ENCODE results near the gene DAND5. TPM values are rescaled to one million over a fixed set of nuclear protein-coding genes. Genes with fewer than 3 reads are reported as not detected.

Gene DAND5
- total and polyA plus RNA-seq, 10 of the 15 experiments (the other 5 are each of a cell fraction or from before 2014, with no cell fraction given) = 0.06 to 0.15 (median 0.12) TPM; not detected in 5

GRCh38 chr19:12984683-12985048, 15.3 kb downstream of the DAND5 start:
- BruUV-seq (replicated peaks) = no TSS peak
- no peak overlapping the region for H2AFZ ChIP-seq (ENCODE audit: control insufficient read depth, low read depth, low read length)
- intact Hi-C loops (cut with micrococcal nuclease; ENCODE audit: unreplicated experiment) = no loop called here
- ATAC-seq = no peak
- H3K4me1 ChIP-seq (ENCODE audit: control insufficient read depth, insufficient read depth, low read length) = no peaks in the 10 kb centered on the region; the same call in 1 of the 2 replicates
- SMC1A ChIA-PET (ENCODE audit: uncharacterized antibody, unreplicated experiment) = interaction anchor here (0.9 to 2.7 kb wide), 2 partner anchors 74 to 76 kb away, joined by 3 to 12 read pairs; no protein-coding TSS in a partner anchor
- TF ChIP-seq BRCA1 (IDR thresholded peaks at IDR 0.05; ENCODE audit: low read depth, low read length) (no peak), POU2F2 (IDR thresholded peaks at IDR 0.05; ENCODE audit: borderline replicate concordance, low read depth, low read length) (peak; percentile 86; the same call in 1 of the 3 replicates), PAX8 (IDR thresholded peaks at IDR 0.05) (no peak)
- H4K20me1 ChIP-seq (ENCODE audit: control insufficient read depth, insufficient read depth) = no peaks in the 10 kb centered on the region
- no peak for DNase-seq (ENCODE audit: low read depth, low spot score)
- no peak overlapping the region for H3K9ac ChIP-seq (ENCODE audit: control insufficient read depth, insufficient read depth, low read length)
- H3K27me3 ChIP-seq (replicated peaks in 1 of 2; ENCODE audit: control insufficient read depth in 2 of 2, insufficient read depth in 2 of 2, low read length in 1 of 2) = peaks cover 0 to 3% of the 10 kb centered on the region in 2 experiments; a peak in 1 of 4 replicates
- no peaks in the 10 kb centered on the region for H3K36me3 ChIP-seq (ENCODE audit: control insufficient read depth in 2 of 2, insufficient read depth in 2 of 2, low read length in 1 of 2)
- POLR2A ChIA-PET = no interaction called here
- CTCF ChIA-PET = interaction anchor here (1.1 to 13.5 kb wide), 8 partner anchors 19 to 109 kb away, joined by 3 to 247 read pairs (median 10); no protein-coding TSS in a partner anchor
- 1% methylated on average over 9 of the region's 10 CpGs for WGBS (ENCODE audit: insufficient coverage, insufficient replicate concordance, low lambda C conversion rate, missing lambda C conversion rate)
- no peaks in the 10 kb centered on the region for H3K79me2 ChIP-seq (ENCODE audit: control insufficient read depth, insufficient read depth, low read length)
- no peak for FAIRE-seq
- no peak overlapping the region for H3K4me2 ChIP-seq (ENCODE audit: control insufficient read depth, insufficient read depth)
- H3K9me3 ChIP-seq (replicated peaks; ENCODE audit: control insufficient read depth, insufficient read depth, low read length) = no peaks in the 10 kb centered on the region
- H3K4me3 ChIP-seq = no peak overlapping the region
- in situ Hi-C loops (cut with MboI) = no loop called here
- RAD21 ChIA-PET (ENCODE audit: unreplicated experiment) = interaction anchor here (0.8 to 2.6 kb wide), 4 partner anchors 46 to 110 kb away, joined by 3 to 19 read pairs (median 4); no protein-coding TSS in a partner anchor
- H3K27ac ChIP-seq (ENCODE audit: control insufficient read depth, insufficient read depth) = no peak overlapping the region

- ChIA-PET POLR2A (interaction anchor here (0.5 kb wide), 1 partner anchor 917 kb away, joined by 5 read pairs; no protein-coding TSS in a partner anchor), CTCF (interaction anchor here (0.6 to 13.5 kb wide), 11 partner anchors 10 to 108 kb away, joined by 3 to 247 read pairs (median 6); no protein-coding TSS in a partner anchor), RAD21 (ENCODE audit: unreplicated experiment) (interaction anchor here (0.8 to 2.6 kb wide), 4 partner anchors 45 to 109 kb away, joined by 3 to 19 read pairs (median 4); no protein-coding TSS in a partner anchor), SMC1A (ENCODE audit: uncharacterized antibody, unreplicated experiment) (interaction anchor here (0.9 to 2.7 kb wide), 2 partner anchors 73 to 76 kb away, joined by 3 to 12 read pairs; no protein-coding TSS in a partner anchor)
- DNase-seq (ENCODE audit: low read depth, low spot score) (no peak), ATAC-seq (peak; percentile 87), FAIRE-seq (peak; percentile 49)
- no peak overlapping the region for H3K4me3 ChIP-seq
- H4K20me1 ChIP-seq (ENCODE audit: control insufficient read depth, insufficient read depth) = no peaks in the 10 kb centered on the region
- WGBS (ENCODE audit: insufficient coverage, insufficient replicate concordance, low lambda C conversion rate, missing lambda C conversion rate) = 12% methylated on average over 16 of the region's 16 CpGs
- no peak overlapping the region for H3K4me2 ChIP-seq (ENCODE audit: control insufficient read depth, insufficient read depth)
- no peaks in the 10 kb centered on the region for H3K79me2 ChIP-seq (ENCODE audit: control insufficient read depth, insufficient read depth, low read length)
- no peaks in the 10 kb centered on the region for H3K9me3 ChIP-seq (replicated peaks; ENCODE audit: control insufficient read depth, insufficient read depth, low read length)
- no peak overlapping the region for H3K27ac ChIP-seq (ENCODE audit: control insufficient read depth, insufficient read depth)
- no peaks in the 10 kb centered on the region for H3K36me3 ChIP-seq (ENCODE audit: control insufficient read depth in 2 of 2, insufficient read depth in 2 of 2, low read length in 1 of 2)
- no peak overlapping the region for H2AFZ ChIP-seq (ENCODE audit: control insufficient read depth, low read depth, low read length)
- no peaks in the 10 kb centered on the region; the same call in 1 of the 2 replicates for H3K4me1 ChIP-seq (ENCODE audit: control insufficient read depth, insufficient read depth, low read length)
- H3K27me3 ChIP-seq (replicated peaks in 1 of 2; ENCODE audit: control insufficient read depth in 2 of 2, insufficient read depth in 2 of 2, low read length in 1 of 2) = peaks cover 0 to 3% of the 10 kb centered on the region in 2 experiments; a peak in 1 of 4 replicates
- H3K9ac ChIP-seq (ENCODE audit: control insufficient read depth, insufficient read depth, low read length) = no peak overlapping the region
- in situ Hi-C loops (cut with MboI) = no loop called here
- intact Hi-C loops (cut with micrococcal nuclease; ENCODE audit: unreplicated experiment) = no loop called here
- BruUV-seq (replicated peaks) = no TSS peak
- TF ChIP-seq MTA2 (IDR thresholded peaks at IDR 0.05; ENCODE audit: low read depth) = peak; percentile 81
- no peak for TF ChIP-seq POLR2AphosphoS5 (IDR thresholded peaks at IDR 0.05; ENCODE audit: low read length)
- TF ChIP-seq ZBTB40 (IDR thresholded peaks at IDR 0.05; ENCODE audit: borderline replicate concordance) = no peak
- no peak for TF ChIP-seq ESRRA (IDR thresholded peaks at IDR 0.05; ENCODE audit: low read length)
- TF ChIP-seq JUNB (IDR thresholded peaks at IDR 0.05) = no peak
- TF ChIP-seq SMARCA5 (IDR thresholded peaks at IDR 0.05) = no peak
- no peak for TF ChIP-seq BACH1 (IDR thresholded peaks at IDR 0.05; ENCODE audit: borderline replicate concordance)
- TF ChIP-seq STAT1 (conservative IDR thresholded peaks at IDR 0.05) = no peak
- TF ChIP-seq SIN3A (IDR thresholded peaks at IDR 0.05; ENCODE audit: low read depth, low read length) = peak; percentile 47; the same call in 1 of the 2 replicates
- TF ChIP-seq ATF7 (IDR thresholded peaks at IDR 0.05; ENCODE audit: low read depth) = peak; percentile 73
- TF ChIP-seq HDGF (IDR thresholded peaks at IDR 0.05) = peak; percentile 77; the same call in 1 of the 2 replicates
These were observed 15.8 kb downstream of the DAND5 start for GRCh38 chr19:12985049-12985776.

Measured in GM12878 (cell line).